ENCODE data around the gene TNFRSF1A. TPM values are rescaled to one million over a fixed set of nuclear protein-coding genes. Genes with fewer than 3 reads are reported as not detected.
A peak's percentile ranks its signal among the peaks of the same experiment; 100 is the strongest.

TNFRSF1A gene
- total RNA-seq, 1 donor from 2014 or later = 185 TPM

DNA sequence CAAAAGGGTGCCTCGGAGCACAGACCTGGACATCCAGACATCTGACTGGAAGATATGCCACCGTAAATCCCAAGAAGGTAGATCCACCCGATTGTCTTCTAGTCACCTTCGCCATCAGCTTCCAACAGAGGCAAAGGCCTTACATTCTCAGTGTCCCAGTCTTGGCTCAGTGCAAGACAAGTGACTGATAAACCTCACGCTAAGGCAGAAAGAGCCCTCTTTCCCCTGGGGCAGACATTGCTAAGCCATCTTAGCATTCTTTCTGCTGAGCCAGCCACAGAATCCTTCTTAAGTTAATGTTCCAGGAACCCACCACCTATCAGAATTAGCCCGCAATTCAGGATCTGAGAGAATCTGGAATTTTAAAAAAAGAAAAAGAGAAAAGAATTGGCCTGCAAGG is 35.7 kb downstream of the TNFRSF1A start:
- DNase-seq (no peak), ATAC-seq (no peak)
- no peaks in the 10 kb centered on the region for H3K36me3 ChIP-seq
- H3K27me3 ChIP-seq = no peaks in the 10 kb centered on the region
- intact Hi-C loops (cut with DNase I) = no loop called here
- no peak overlapping the region for H3K4me3 ChIP-seq
- H3K4me1 ChIP-seq = peaks cover 8% of the 10 kb centered on the region
- no peaks in the 10 kb centered on the region for H3K9me3 ChIP-seq
- H3K27ac ChIP-seq = no peak overlapping the region
- TF ChIP-seq, protein P1, sequence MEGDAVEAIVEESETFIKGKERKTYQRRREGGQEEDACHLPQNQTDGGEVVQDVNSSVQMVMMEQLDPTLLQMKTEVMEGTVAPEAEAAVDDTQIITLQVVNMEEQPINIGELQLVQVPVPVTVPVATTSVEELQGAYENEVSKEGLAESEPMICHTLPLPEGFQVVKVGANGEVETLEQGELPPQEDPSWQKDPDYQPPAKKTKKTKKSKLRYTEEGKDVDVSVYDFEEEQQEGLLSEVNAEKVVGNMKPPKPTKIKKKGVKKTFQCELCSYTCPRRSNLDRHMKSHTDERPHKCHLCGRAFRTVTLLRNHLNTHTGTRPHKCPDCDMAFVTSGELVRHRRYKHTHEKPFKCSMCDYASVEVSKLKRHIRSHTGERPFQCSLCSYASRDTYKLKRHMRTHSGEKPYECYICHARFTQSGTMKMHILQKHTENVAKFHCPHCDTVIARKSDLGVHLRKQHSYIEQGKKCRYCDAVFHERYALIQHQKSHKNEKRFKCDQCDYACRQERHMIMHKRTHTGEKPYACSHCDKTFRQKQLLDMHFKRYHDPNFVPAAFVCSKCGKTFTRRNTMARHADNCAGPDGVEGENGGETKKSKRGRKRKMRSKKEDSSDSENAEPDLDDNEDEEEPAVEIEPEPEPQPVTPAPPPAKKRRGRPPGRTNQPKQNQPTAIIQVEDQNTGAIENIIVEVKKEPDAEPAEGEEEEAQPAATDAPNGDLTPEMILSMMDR (IDR thresholded peaks at IDR 0.05) = no peak

DNA sequence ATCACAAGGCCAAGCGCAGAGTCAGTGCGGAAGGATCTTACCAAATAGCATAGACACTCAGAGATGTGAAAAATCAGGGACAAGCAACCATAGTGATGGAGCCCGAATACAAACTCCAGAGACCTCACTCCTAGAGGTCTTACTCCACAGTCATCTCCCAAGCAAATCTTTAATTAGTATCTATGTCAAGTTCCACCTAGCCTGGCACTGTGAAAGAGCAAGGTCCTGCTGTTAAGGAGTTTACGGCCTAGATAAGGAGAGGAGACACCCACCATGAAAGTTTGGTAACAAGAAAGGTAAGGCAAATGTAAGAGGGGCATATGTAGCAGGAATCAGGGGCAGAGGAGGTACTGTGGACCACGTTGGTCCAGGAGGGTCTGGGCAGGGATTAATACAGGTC is 38.8 kb downstream of the TNFRSF1A start:
- TF ChIP-seq, protein P1 (IDR thresholded peaks at IDR 0.05) = no peak
- ATAC-seq (no peak), DNase-seq (no peak)
- intact Hi-C loops (cut with DNase I) = no loop called here
- Histone ChIP-seq H3K27ac (no peak overlapping the region), H3K9me3 (no peaks in the 10 kb centered on the region), H3K4me1 (peaks cover 3% of the 10 kb centered on the region), H3K4me3 (no peak overlapping the region), H3K27me3 (no peaks in the 10 kb centered on the region), H3K36me3 (no peaks in the 10 kb centered on the region)

DNA sequence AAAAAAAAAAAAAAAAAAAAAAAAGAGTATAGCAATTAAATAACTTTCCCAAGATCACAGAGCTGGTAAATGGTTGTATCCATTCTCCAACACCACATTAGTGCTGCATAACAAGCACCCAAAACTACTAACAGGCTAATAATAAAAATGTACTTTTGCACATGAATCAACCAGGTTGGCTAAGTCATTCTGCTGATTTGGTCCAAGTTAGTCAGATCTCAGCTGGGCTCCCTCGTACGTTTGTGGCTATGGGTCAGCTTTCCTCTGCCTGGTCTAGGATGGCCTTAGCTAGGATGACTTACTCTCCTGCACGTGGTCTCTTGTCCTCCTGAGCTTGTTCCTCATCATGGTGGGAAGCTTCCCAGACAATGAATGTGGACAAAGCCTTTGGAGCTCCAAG is 39.3 kb downstream of the TNFRSF1A start:
- no peaks in the 10 kb centered on the region for H3K9me3 ChIP-seq
- no peak overlapping the region for H3K4me3 ChIP-seq
- TF ChIP-seq, protein P1 (IDR thresholded peaks at IDR 0.05) = no peak
- H3K4me1 ChIP-seq = peaks cover 3% of the 10 kb centered on the region
- ATAC-seq (no peak), DNase-seq (no peak)
- H3K27ac ChIP-seq = no peak overlapping the region
- intact Hi-C loops (cut with DNase I) = no loop called here
- no peaks in the 10 kb centered on the region for H3K27me3 ChIP-seq
- H3K36me3 ChIP-seq = no peaks in the 10 kb centered on the region

DNA sequence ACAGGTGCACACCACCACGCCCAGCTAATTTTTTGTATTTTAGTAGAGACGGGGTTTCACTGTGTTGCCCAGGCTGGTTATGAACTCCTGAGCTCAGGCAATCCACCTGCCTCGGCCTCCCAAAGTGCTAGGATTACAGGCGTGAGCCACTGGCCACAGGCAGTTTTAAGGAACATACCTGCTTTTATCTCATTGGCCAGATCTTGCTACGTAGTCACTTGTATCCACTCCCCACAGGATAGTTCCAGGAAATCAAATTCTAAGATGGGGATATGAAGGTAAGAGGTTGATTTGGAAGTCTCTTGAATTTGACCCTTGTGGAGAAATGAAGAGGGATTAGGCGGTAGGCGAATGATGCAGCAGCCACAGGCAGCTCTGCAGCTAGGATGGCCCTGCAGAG is 40.2 kb downstream of the TNFRSF1A start:
- intact Hi-C loops (cut with DNase I) = no loop called here
- Histone ChIP-seq H3K36me3 (no peaks in the 10 kb centered on the region), H3K27me3 (no peaks in the 10 kb centered on the region), H3K9me3 (no peaks in the 10 kb centered on the region), H3K27ac (no peak overlapping the region), H3K4me3 (no peak overlapping the region), H3K4me1 (no peaks in the 10 kb centered on the region)
- TF ChIP-seq, protein P1 (IDR thresholded peaks at IDR 0.05) = no peak
- ATAC-seq (no peak), DNase-seq (no peak)

DNA sequence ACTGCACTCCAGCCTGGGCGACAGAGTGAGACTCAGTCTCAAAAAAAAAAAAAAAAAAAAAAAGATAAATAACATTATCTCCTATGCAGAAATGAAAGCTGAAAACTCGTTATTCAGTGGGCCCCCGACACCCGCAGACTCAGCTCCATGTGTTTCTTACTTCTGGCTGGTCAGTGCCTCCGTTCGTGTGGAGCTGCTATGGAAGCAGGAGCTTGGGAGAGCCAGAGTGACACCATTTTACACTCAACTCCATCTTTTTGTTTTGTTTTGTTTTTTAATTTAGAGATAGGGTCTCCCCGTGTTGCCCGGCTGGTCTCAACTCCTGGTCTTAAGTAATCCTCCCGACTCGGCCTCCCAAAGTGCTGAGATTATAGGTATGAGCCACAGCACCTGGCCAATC is 44.7 kb downstream of the TNFRSF1A start:
- Histone ChIP-seq H3K36me3 (no peaks in the 10 kb centered on the region), H3K27ac (no peak overlapping the region), H3K4me3 (no peak overlapping the region), H3K4me1 (no peaks in the 10 kb centered on the region), H3K9me3 (no peaks in the 10 kb centered on the region), H3K27me3 (no peaks in the 10 kb centered on the region)
- intact Hi-C loops (cut with DNase I) = no loop called here
- no peak for DNase-seq
- no peak for ATAC-seq
- TF ChIP-seq, protein P1 (IDR thresholded peaks at IDR 0.05) = no peak

DNA sequence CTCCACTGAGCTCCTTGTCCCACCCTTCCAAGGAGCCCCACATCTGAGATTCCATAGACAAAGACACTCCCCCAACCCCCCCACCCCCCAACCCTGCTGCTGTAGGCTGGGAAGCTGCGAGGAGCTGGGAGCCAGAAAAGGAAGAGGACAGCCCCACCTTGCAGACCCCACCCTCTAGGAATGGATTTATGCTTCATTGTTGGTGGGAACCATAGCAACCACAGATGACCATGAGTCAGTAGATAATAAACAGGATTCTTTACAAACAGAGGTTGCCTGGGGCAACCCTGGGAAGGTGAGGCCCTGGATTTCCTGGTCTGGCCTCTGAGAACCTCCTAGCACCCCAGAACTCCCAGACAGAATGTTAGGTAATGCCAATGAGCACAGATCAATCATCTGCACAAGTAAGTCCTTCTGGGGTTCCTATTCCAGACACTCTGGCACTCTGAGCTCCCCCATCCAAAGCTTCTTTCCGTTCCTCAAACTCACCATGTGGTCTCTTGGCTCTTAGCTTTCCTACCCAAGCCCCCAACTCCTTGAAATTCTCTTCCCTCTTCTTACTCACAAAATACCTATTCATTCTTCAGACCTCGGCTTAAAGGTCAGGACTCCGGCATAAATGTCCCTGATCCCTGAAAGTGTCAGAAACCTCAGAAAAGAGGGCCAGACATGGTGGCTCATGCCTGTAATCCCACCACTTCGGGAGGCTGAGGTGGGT is 46.6 kb downstream of the TNFRSF1A start:
- DNase-seq (no peak), ATAC-seq (peak; percentile 81)
- no peaks in the 10 kb centered on the region for H3K27me3 ChIP-seq
- TF ChIP-seq, protein P1 (IDR thresholded peaks at IDR 0.05) = no peak
- no peaks in the 10 kb centered on the region for H3K36me3 ChIP-seq
- no peaks in the 10 kb centered on the region for H3K9me3 ChIP-seq
- H3K27ac ChIP-seq = peak overlapping the region; percentile 58
- intact Hi-C loops (cut with DNase I) = no loop called here
- H3K4me1 ChIP-seq = no peaks in the 10 kb centered on the region
- H3K4me3 ChIP-seq = no peak overlapping the region
